ENCODE data around the gene GRB10.

GRB10 gene

GRCh38 chr7:50696810-50697582, 85.7 kb downstream of the GRB10 start:
- no peak overlapping the region for H3K27ac Mint-ChIP-seq
- peaks cover 3% of the 10 kb centered on the region for H3K4me1 Mint-ChIP-seq (ENCODE audit: low read depth)
- H3K4me3 Mint-ChIP-seq, result no peak overlapping the region
- H3K36me3 Mint-ChIP-seq (ENCODE audit: low read depth), result no peaks in the 10 kb centered on the region
- H3K9me3 Mint-ChIP-seq, result no peaks in the 10 kb centered on the region
- H3K27me3 Mint-ChIP-seq, result no peaks in the 10 kb centered on the region

- Mint-ChIP-seq H3K4me1 (ENCODE audit: low read depth) (no peaks in the 10 kb centered on the region), H3K36me3 (ENCODE audit: low read depth) (no peaks in the 10 kb centered on the region), H3K4me3 (no peak overlapping the region), H3K9me3 (no peaks in the 10 kb centered on the region), H3K27me3 (no peaks in the 10 kb centered on the region), H3K27ac (no peak overlapping the region)
Observed at GRCh38 chr7:50695026-50695425, 87.7 kb downstream of the GRB10 start.

- H3K9me3 Mint-ChIP-seq, result no peaks in the 10 kb centered on the region
- no peak overlapping the region for H3K27ac Mint-ChIP-seq
- H3K4me3 Mint-ChIP-seq, result no peak overlapping the region
- no peaks in the 10 kb centered on the region for H3K27me3 Mint-ChIP-seq
- H3K4me1 Mint-ChIP-seq (ENCODE audit: low read depth), result no peaks in the 10 kb centered on the region
- no peaks in the 10 kb centered on the region for H3K36me3 Mint-ChIP-seq (ENCODE audit: low read depth)
Observed at GRCh38 chr7:50693455-50694130, 89.1 kb downstream of the GRB10 start.

- H3K4me3 Mint-ChIP-seq, result no peak overlapping the region
- H3K9me3 Mint-ChIP-seq, result no peaks in the 10 kb centered on the region
- H3K27me3 Mint-ChIP-seq, result no peaks in the 10 kb centered on the region
- H3K36me3 Mint-ChIP-seq (ENCODE audit: low read depth), result no peaks in the 10 kb centered on the region
- no peaks in the 10 kb centered on the region for H3K4me1 Mint-ChIP-seq (ENCODE audit: low read depth)
- H3K27ac Mint-ChIP-seq, result no peak overlapping the region
Observed at GRCh38 chr7:50690541-50691011, 92.1 kb downstream of the GRB10 start.

- Mint-ChIP-seq H3K36me3 (ENCODE audit: low read depth) (no peaks in the 10 kb centered on the region), H3K27ac (no peak overlapping the region), H3K9me3 (no peaks in the 10 kb centered on the region), H3K4me3 (no peak overlapping the region), H3K4me1 (ENCODE audit: low read depth) (no peaks in the 10 kb centered on the region), H3K27me3 (no peaks in the 10 kb centered on the region)
Observed at GRCh38 chr7:50688226-50688590, 94.5 kb downstream of the GRB10 start.

GRCh38 chr7:50687575-50688225, 95.0 kb downstream of the GRB10 start:
- Mint-ChIP-seq H3K36me3 (ENCODE audit: low read depth) (no peaks in the 10 kb centered on the region), H3K4me1 (ENCODE audit: low read depth) (no peaks in the 10 kb centered on the region), H3K4me3 (no peak overlapping the region), H3K27ac (no peak overlapping the region), H3K27me3 (peaks cover 2% of the 10 kb centered on the region), H3K9me3 (no peaks in the 10 kb centered on the region)

GRCh38 chr7:50687096-50687495, 95.6 kb downstream of the GRB10 start:
- Mint-ChIP-seq H3K27ac (no peak overlapping the region), H3K9me3 (no peaks in the 10 kb centered on the region), H3K4me3 (no peak overlapping the region), H3K4me1 (ENCODE audit: low read depth) (no peaks in the 10 kb centered on the region), H3K36me3 (ENCODE audit: low read depth) (no peaks in the 10 kb centered on the region), H3K27me3 (peaks cover 3% of the 10 kb centered on the region)

GRCh38 chr7:50685135-50686065, 97.3 kb downstream of the GRB10 start:
- no peaks in the 10 kb centered on the region for H3K9me3 Mint-ChIP-seq
- no peaks in the 10 kb centered on the region for H3K36me3 Mint-ChIP-seq (ENCODE audit: low read depth)
- H3K4me3 Mint-ChIP-seq, result no peak overlapping the region
- H3K4me1 Mint-ChIP-seq (ENCODE audit: low read depth), result no peaks in the 10 kb centered on the region
- H3K27me3 Mint-ChIP-seq, result peaks cover 3% of the 10 kb centered on the region
- no peak overlapping the region for H3K27ac Mint-ChIP-seq

GRCh38 chr7:50684713-50685075, 98.0 kb downstream of the GRB10 start:
- peaks cover 3% of the 10 kb centered on the region for H3K27me3 Mint-ChIP-seq
- no peaks in the 10 kb centered on the region for H3K9me3 Mint-ChIP-seq
- no peak overlapping the region for H3K4me3 Mint-ChIP-seq
- no peaks in the 10 kb centered on the region for H3K4me1 Mint-ChIP-seq (ENCODE audit: low read depth)
- H3K27ac Mint-ChIP-seq, result no peak overlapping the region
- H3K36me3 Mint-ChIP-seq (ENCODE audit: low read depth), result no peaks in the 10 kb centered on the region

- peaks cover 3% of the 10 kb centered on the region for H3K27me3 Mint-ChIP-seq
- H3K4me3 Mint-ChIP-seq, result no peak overlapping the region
- H3K27ac Mint-ChIP-seq, result no peak overlapping the region
- H3K4me1 Mint-ChIP-seq (ENCODE audit: low read depth), result no peaks in the 10 kb centered on the region
- no peaks in the 10 kb centered on the region for H3K9me3 Mint-ChIP-seq
- no peaks in the 10 kb centered on the region for H3K36me3 Mint-ChIP-seq (ENCODE audit: low read depth)
Observed at GRCh38 chr7:50684011-50684712, 98.5 kb downstream of the GRB10 start.

- Mint-ChIP-seq H3K36me3 (ENCODE audit: low read depth) (no peaks in the 10 kb centered on the region), H3K9me3 (no peaks in the 10 kb centered on the region), H3K4me3 (no peak overlapping the region), H3K27ac (no peak overlapping the region), H3K27me3 (peaks cover 3% of the 10 kb centered on the region), H3K4me1 (ENCODE audit: low read depth) (no peaks in the 10 kb centered on the region)
Observed at GRCh38 chr7:50682573-50682972, 100.1 kb downstream of the GRB10 start.

GRCh38 chr7:50682079-50682478, 100.6 kb downstream of the GRB10 start:
- Mint-ChIP-seq H3K27me3 (peaks cover 3% of the 10 kb centered on the region), H3K4me3 (no peak overlapping the region), H3K4me1 (ENCODE audit: low read depth) (no peaks in the 10 kb centered on the region), H3K36me3 (ENCODE audit: low read depth) (no peaks in the 10 kb centered on the region), H3K27ac (no peak overlapping the region), H3K9me3 (no peaks in the 10 kb centered on the region)

- no peak overlapping the region for H3K4me3 Mint-ChIP-seq
- H3K9me3 Mint-ChIP-seq, result no peaks in the 10 kb centered on the region
- H3K27ac Mint-ChIP-seq, result no peak overlapping the region
- H3K4me1 Mint-ChIP-seq (ENCODE audit: low read depth), result no peaks in the 10 kb centered on the region
- H3K36me3 Mint-ChIP-seq (ENCODE audit: low read depth), result no peaks in the 10 kb centered on the region
- peaks cover 3% of the 10 kb centered on the region for H3K27me3 Mint-ChIP-seq
Observed at GRCh38 chr7:50681432-50682045, 101.2 kb downstream of the GRB10 start.

All from stimulated activated naive CD8-positive, alpha-beta T cell treated with anti-CD3 and anti-CD28 coated beads, Interleukin-15, Interleukin-2, amounts not matched to agents 100 ng/mL and 50 ng/mL, for 24 hours (primary cell).